Measurements from ENCODE around the gene MAP2K3. TPM values are rescaled to one million over a fixed set of nuclear protein-coding genes. Genes with fewer than 3 reads are reported as not detected.

The MAP2K3 gene
- total and polyA plus RNA-seq, 2 of the 4 experiments (the other 2 are of a cell fraction), result 23.5 to 82.2 TPM

GRCh38 chr17:21353326-21354010 lies 69.0 kb downstream of the MAP2K3 start:
- DNase-seq, result no peak
- Histone ChIP-seq H4K20me1 (ENCODE audit: insufficient read depth, low read length) (no peaks in the 10 kb centered on the region), H3K4ac (ENCODE audit: low read depth, low read length) (no peak overlapping the region), H2BK120ac (ENCODE audit: low read depth, low read length) (no peak overlapping the region), H3K18ac (ENCODE audit: low read depth, low read length) (no peak overlapping the region), H3K4me3 (ENCODE audit: insufficient read depth, low read depth, low read length) (no peak overlapping the region), H3K9ac (ENCODE audit: low read depth, low read length) (no peak overlapping the region), H3K79me1 (ENCODE audit: low read depth in 1 of 2, low read length in 2 of 2) (no peaks in the 10 kb centered on the region), H4K5ac (ENCODE audit: low read depth, low read length) (no peak overlapping the region), H3K27me3 (ENCODE audit: control insufficient read depth, insufficient read depth, low read length) (peaks cover 17% of the 10 kb centered on the region; the same call in 1 of the 2 replicates), H3K36me3 (ENCODE audit: control insufficient read depth, insufficient read depth, low read length) (no peaks in the 10 kb centered on the region), H2AK5ac (ENCODE audit: low read depth, low read length) (no peak overlapping the region), H2AFZ (replicated peaks; ENCODE audit: low read length, poor library complexity) (peak overlapping the region; percentile 69), H3K4me1 (ENCODE audit: control insufficient read depth, insufficient read depth, low read length) (no peaks in the 10 kb centered on the region), H3K14ac (replicated peaks; ENCODE audit: low read depth, low read length) (no peak overlapping the region; the same call in 1 of the 2 replicates), H3K9me3 (ENCODE audit: control insufficient read depth, insufficient read depth, low read length) (no peaks in the 10 kb centered on the region), H3K23ac (ENCODE audit: low read depth, low read length) (no peak overlapping the region), H4K91ac (ENCODE audit: insufficient read depth, low read depth, low read length) (no peak overlapping the region), H3K56ac (ENCODE audit: extremely low read depth, insufficient read depth, low read length) (no peak overlapping the region), H4K8ac (ENCODE audit: low read depth in 2 of 2, low read length in 2 of 2) (no peak overlapping the region), H3K27ac (ENCODE audit: insufficient read depth, low read length) (no peak overlapping the region), H2AK9ac (replicated peaks; ENCODE audit: low read depth, low read length, poor library complexity) (no peak overlapping the region), H3K9me1 (ENCODE audit: insufficient read depth, low read length) (no peaks in the 10 kb centered on the region), H2BK5ac (ENCODE audit: low read depth, low read length, poor library complexity, severe bottlenecking) (no peak overlapping the region), H2BK20ac (ENCODE audit: low read depth, low read length) (no peak overlapping the region), H2BK15ac (ENCODE audit: low read depth, low read length) (no peak overlapping the region), H3K4me2 (ENCODE audit: low read depth, low read length) (no peak overlapping the region)
- dilution Hi-C loops (cut with HindIII; ENCODE audit: low sequenced_read_pairs, unreplicated experiment) (no loop called here), in situ Hi-C loops (cut with MboI; ENCODE audit: low sequenced_read_pairs) (no loop called here), intact Hi-C loops (cut with micrococcal nuclease) (no loop called here)
- ATAC-seq (ENCODE audit: low read depth), result no peak
- POLR2A ChIA-PET (ENCODE audit: unreplicated experiment), result no interaction called here
- 73% methylated on average over 3 of the region's 13 CpGs; no CpG with 5 or more reads in 1 of the 2 experiments for WGBS, 2 experiments (ENCODE audit: extremely low coverage in 2 of 2, insufficient read length in 1 of 2)
- CTCF ChIA-PET, result no interaction called here
- TF ChIP-seq RAD21 (IDR thresholded peaks at IDR 0.05; ENCODE audit: low read length) (no peak), NFE2L2 (IDR thresholded peaks at IDR 0.05; ENCODE audit: low read depth, low read length) (no peak), ELK1 (IDR thresholded peaks at IDR 0.05; ENCODE audit: borderline replicate concordance, low read depth, low read length) (no peak), BHLHE40 (IDR thresholded peaks at IDR 0.05; ENCODE audit: low read depth, low read length) (no peak), CEBPB (IDR thresholded peaks at IDR 0.05; ENCODE audit: low read depth, low read length) (peak; percentile 76), SMC3 (IDR thresholded peaks at IDR 0.05; ENCODE audit: low read depth, low read length) (no peak)
- no TSS peak for BruUV-seq (replicated peaks)
